ENCODE data around the gene ROBO1.

ROBO1 gene

GRCh38 chr3:78670746-78671145 lies 1097.1 kb downstream of the ROBO1 start:
- no peak for TF ChIP-seq CTCF (IDR thresholded peaks at IDR 0.05; ENCODE audit: low read depth, low read length, missing control alignments)
- H3K4me3 ChIP-seq (ENCODE audit: low read depth, low read length): no peak overlapping the region
- DNase-seq (ENCODE audit: low read depth): no peak

- DNase-seq (ENCODE audit: low read depth): no peak
- no peak for TF ChIP-seq CTCF (IDR thresholded peaks at IDR 0.05; ENCODE audit: low read depth, low read length, missing control alignments)
- no peak overlapping the region for H3K4me3 ChIP-seq (ENCODE audit: low read depth, low read length)
Measured at GRCh38 chr3:78670094-78670493, 1097.7 kb downstream of the ROBO1 start.

GRCh38 chr3:78668302-78668701 lies 1099.5 kb downstream of the ROBO1 start:
- no peak for TF ChIP-seq CTCF (IDR thresholded peaks at IDR 0.05; ENCODE audit: low read depth, low read length, missing control alignments)
- H3K4me3 ChIP-seq (ENCODE audit: low read depth, low read length): no peak overlapping the region
- no peak for DNase-seq (ENCODE audit: low read depth)

GRCh38 chr3:78666470-78666800 lies 1101.4 kb downstream of the ROBO1 start:
- DNase-seq (ENCODE audit: low read depth): no peak
- no peak overlapping the region for H3K4me3 ChIP-seq (ENCODE audit: low read depth, low read length)
- TF ChIP-seq CTCF (IDR thresholded peaks at IDR 0.05; ENCODE audit: low read depth, low read length, missing control alignments): no peak

GRCh38 chr3:78665776-78666469 lies 1101.9 kb downstream of the ROBO1 start:
- no peak for TF ChIP-seq CTCF (IDR thresholded peaks at IDR 0.05; ENCODE audit: low read depth, low read length, missing control alignments)
- H3K4me3 ChIP-seq (ENCODE audit: low read depth, low read length): no peak overlapping the region
- DNase-seq (ENCODE audit: low read depth): no peak

GRCh38 chr3:78665101-78665500 lies 1102.7 kb downstream of the ROBO1 start:
- TF ChIP-seq CTCF (IDR thresholded peaks at IDR 0.05; ENCODE audit: low read depth, low read length, missing control alignments): no peak
- DNase-seq (ENCODE audit: low read depth): no peak
- no peak overlapping the region for H3K4me3 ChIP-seq (ENCODE audit: low read depth, low read length)

- H3K4me3 ChIP-seq (ENCODE audit: low read depth, low read length): no peak overlapping the region
Measured at GRCh38 chr3:78660957-78661356, 1106.8 kb downstream of the ROBO1 start.

More at GRCh38 chr3:78660957-78661356, 1106.8 kb downstream of the ROBO1 start:
- no peak for TF ChIP-seq CTCF (IDR thresholded peaks at IDR 0.05; ENCODE audit: low read depth, low read length, missing control alignments)
- no peak for DNase-seq (ENCODE audit: low read depth)
